ENCODE results near the gene MNX1.

MNX1 gene

DNA sequence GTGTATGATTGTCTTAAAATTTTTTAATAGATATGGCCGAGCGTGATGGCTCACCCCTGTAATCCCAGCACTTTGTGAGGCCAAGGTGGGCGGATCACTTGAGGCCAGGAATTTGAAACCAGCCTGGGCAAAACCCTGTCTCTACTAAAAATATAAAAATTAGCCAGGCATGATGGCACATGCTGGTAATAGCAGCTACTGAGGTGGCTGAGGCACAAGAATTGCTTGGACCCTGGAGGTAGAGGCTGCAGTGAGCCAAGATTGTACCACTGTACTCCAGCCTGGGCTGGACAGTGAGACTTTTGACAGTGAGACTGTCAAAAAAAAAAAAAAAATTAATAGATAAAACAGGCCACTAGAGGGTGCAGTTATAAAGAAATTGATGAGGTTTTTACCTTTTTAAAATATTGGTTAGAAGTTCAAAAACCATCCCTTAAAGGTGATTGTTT is 40.5 kb downstream of the MNX1 start:
- DNase-seq (ENCODE audit: low read depth in 2 of 2) = no peak

DNA sequence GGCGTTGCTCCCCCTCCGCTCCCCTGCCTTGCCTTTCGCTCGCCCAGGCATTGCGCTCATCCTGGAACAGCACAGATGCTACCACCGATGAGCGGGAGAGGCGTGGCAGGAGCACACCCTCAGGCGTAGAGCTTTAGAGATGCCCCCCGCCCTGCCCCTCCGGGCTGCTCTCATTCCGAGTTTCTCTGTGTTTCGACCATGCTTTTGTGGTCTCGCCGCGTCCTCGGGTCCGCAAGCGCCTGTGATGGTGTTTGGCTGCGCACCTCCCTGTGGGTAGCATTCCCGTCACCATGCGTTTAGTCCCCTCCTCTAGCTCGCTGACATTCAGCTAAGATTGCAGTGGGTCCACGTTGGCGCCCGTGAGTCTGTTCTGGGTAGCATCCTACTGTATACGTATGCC is 42.3 kb downstream of the MNX1 start:
- no peak for DNase-seq (ENCODE audit: low read depth in 2 of 2)

DNA sequence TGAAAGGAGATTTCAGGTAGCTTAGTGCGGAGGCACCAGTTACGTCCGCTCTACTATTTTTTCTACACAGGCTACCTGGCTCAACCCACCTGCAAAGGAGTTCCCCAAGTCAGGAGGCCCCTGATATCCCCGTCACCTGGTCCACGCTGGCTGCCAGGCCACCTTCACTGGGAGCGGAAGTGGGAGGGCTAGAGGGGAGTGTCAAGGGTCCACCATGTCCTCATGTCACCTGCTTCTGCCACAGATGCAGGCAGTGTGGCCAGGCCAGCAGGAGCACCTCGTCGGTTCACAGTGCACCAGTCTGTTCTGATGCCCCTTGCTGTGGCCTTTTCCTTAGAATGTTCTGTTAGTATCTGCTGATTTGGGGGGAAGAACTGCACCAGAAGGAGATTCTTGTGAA is 44.1 kb downstream of the MNX1 start:
- no peak for DNase-seq (ENCODE audit: low read depth in 2 of 2)

DNA sequence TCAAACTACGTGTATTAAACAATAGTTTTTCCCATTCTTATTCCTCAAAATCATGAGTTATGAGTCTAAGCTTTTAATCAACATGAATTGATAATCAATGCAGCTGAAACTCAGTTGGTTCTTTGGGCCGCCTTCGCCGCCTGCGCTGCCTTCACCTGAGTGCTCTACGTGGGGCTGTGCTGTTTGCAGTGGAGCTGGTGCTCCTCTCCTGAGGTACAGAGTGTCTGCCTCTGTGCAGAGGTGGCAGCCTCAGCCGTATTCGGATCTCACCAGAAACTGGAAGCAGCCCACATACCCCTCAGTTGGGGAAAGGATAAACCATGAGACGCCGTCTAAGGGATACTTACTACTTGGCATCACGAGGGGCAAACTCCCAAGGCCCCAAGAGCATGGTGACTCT is 45.5 kb downstream of the MNX1 start:
- no peak for DNase-seq (ENCODE audit: low read depth in 2 of 2)

DNA sequence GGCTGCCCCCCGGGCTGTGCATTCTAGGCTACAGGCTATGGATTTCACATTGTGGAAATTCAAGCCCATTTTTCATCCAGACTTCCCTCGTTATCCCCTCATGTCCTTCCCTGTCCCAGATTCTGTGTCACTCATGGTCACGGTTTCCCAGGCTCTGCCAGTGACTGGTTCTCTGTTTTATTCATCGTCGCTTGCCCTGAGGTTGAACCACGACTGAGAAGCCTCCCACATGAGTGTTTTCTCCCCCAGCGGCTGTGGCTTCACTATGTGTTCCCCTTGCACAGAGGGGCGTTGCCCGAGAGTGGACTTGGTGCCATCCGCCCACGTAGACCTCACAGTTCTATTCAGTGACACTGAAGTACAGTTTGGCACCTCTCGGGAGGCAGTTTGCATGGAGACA is 47.0 kb downstream of the MNX1 start:
- DNase-seq (ENCODE audit: low read depth in 2 of 2) = no peak

DNA sequence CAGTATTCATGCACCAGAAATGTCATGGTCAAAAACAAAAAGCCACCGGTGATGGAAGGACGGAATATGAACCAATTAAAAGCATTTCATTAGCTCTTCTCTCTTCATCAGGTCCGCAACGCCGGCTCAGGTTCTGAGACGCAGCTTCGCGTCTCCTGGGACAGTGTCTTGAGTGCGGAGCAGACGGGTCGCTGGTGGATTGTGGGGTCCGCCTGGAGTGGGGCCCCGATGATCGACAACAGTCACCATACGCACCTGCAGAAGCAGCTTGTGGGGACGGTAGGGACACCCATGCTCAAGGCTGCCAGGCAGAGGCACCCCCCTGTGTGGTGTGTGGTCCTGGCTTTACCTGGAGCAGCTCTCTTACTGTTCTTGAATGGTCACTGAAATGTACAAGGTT is 47.6 kb downstream of the MNX1 start:
- DNase-seq (ENCODE audit: low read depth in 2 of 2) = no peak

DNA sequence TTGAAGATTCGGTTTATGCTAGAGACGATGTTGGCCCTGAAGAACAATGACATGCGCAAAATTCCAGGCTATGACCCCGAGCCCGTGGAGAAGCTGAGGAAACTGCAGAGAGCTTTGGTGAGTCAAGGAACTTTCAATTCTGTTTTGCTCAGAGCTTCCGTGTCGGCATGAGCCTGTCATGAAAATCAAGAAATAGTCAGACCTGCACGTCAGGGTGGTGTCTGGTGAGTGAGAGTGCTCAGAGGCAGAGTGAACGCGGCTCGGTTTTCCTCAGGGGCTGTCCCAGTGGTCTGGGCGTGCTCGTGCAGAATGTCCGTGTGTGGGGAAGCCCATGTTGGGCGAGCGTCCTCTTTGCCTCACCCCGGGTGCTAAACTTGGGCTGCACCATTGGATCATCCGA is 48.3 kb downstream of the MNX1 start:
- DNase-seq (ENCODE audit: low read depth in 2 of 2) = no peak

DNA sequence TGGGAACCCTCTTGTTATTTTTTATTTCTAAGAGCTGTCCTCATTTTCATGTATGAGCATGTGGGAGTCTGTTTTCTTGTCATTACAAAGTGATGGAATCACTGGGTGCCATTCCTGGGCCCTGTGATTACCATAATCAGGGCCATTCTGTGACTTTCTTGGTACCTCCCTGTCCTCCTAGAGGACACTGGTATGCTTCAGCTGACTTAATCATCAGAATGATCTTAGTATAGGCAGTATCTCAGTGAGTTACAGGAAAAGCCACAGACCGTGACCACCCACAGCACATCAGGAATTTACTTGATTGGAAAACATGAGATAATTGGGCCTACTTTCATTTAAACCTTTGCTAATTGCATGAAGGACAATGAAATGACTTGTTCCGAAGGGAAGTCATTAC is 53.7 kb downstream of the MNX1 start:
- no peak for DNase-seq (ENCODE audit: low read depth in 2 of 2)

DNA sequence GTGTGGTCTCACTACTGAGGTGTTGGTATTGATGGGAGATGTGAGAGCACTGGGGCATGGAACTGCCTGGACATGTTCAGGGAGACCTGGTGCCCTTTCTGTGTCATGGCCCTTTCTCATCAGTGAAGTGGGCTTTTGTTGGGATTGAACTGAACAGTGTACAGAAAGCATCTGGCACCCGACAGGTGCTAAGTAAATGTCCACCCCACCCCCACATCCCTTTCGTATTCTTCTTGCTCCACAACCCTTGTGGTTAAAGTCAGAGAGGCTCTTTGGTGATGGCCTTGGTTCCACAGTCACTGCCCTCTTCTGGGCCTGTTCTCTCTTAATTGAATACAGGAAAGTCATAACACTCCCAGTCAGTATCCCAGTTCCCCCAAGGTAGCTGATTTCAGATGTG is 55.5 kb downstream of the MNX1 start:
- DNase-seq (ENCODE audit: low read depth in 2 of 2) = no peak

Measured in stimulated activated CD4-positive, alpha-beta T cell treated with anti-CD3 and anti-CD28 coated beads, Interleukin-12 subunit alpha, Interleukin-12 subunit beta, amount 100 ng/mL, for 24 hours (primary cell).